HCT116 (cell line): ENCODE data around the gene CCNB2. TPM values are rescaled to one million over a fixed set of nuclear protein-coding genes. Genes with fewer than 3 reads are reported as not detected.

Experiments
- ATAC-seq: fragments of 200-7000 bp; cut with Tn5 transposase; 2 replicates; pipeline ENCODE4 v1.9.1; 2020; ENCODE audit warnings: mild to moderate bottlenecking, moderate library complexity
- BruUV-seq: library from RNA; stranded (reverse); fragments of 400-500 nt; replicated peaks from 2 replicates; lab custom pipeline; 2021; lab: Mats Ljungman, UMichigan
- CTCF ChIA-PET: fragments of 300-600 bp; sonication (Branson Sonifier 250); formaldehyde crosslinking; loops from one replicate; lab custom pipeline; 2021; ENCODE audit warnings: antibody characterized with exemption; lab: Charles Lee
- POLR2A ChIA-PET: fragments of 300-600, 350-600 bp; sonication (Branson Sonifier 250); formaldehyde crosslinking; loops from one replicate; lab custom pipeline; 2021; ENCODE audit warnings: antibody characterized with exemption; lab: Charles Lee
- RAD21 ChIA-PET, 2 experiments: fragments of 300-600 bp; sonication (Branson Sonifier 250); formaldehyde crosslinking; loops; one replicate each; lab custom pipeline; 2023; ENCODE audit warnings: low total read pairs in 2 of 2; ENCODE audit not compliant: uncharacterized antibody in 2 of 2, unreplicated experiment in 2 of 2, low non-redundant PET in 1 of 2; lab: Charles Lee
- DNase-seq: peaks from one replicate; pipeline ENCODE4 v3.0.0-alpha.2; 2010; ENCODE audit warnings: low read depth, low spot score
- H2AFZ ChIP-seq: fragments of 200-600 bp; shearing (Covaris generic), sonication (generic); 2 replicates; pipeline ENCODE4 v1.6.1; 2017; ENCODE audit warnings: low read depth, mixed run types, mixed read lengths, antibody characterized with exemption, low read length; ENCODE audit not compliant: poor library complexity, severe bottlenecking
- H3K27ac ChIP-seq: 2 replicates; pipeline ENCODE4 v1.5.1; 2012; ENCODE audit warnings: low read depth, low read length
- H3K27me3 ChIP-seq: fragments of 200-600 bp; sonication (generic); 2 replicates; pipeline ENCODE4 v1.6.1; 2016; ENCODE audit warnings: mixed run types, low read length, mixed read lengths; ENCODE audit not compliant: insufficient read depth
- H3K36me3 ChIP-seq, 2 experiments: fragments of 200-500 bp in 1 of 2; fragments of 200-600 bp in 1 of 2; sonication (Bioruptor generic) in 1 of 2; sonication (generic) in 1 of 2; 2 replicates each; pipeline versions ENCODE4 v1.5.1 to v1.6.1; 2014 to 2016; ENCODE audit warnings: low read length in 2 of 2, inconsistent platforms in 1 of 2, mixed read lengths in 1 of 2, mixed run types in 1 of 2; ENCODE audit not compliant: insufficient read depth in 2 of 2, control insufficient read depth in 1 of 2
- H3K4me1 ChIP-seq, 2 experiments: fragments of 200-600 bp in 1 of 2; sonication (generic) in 1 of 2; 2 replicates each; pipeline versions ENCODE4 v1.5.1 to v1.6.1; 2012 to 2017; ENCODE audit warnings: low read length in 2 of 2, inconsistent platforms in 1 of 2, mild to moderate bottlenecking in 1 of 2, mixed read lengths in 1 of 2, mixed run types in 1 of 2, moderate library complexity in 1 of 2; ENCODE audit not compliant: insufficient read depth in 2 of 2, control insufficient read depth in 1 of 2
- H3K4me2 ChIP-seq: fragments of 200-600 bp; sonication (generic); 2 replicates; pipeline ENCODE4 v1.6.1; 2017; ENCODE audit warnings: mixed run types, low read length, mixed read lengths
- H3K4me3 ChIP-seq, 2 experiments: fragments of 200-600 bp in 1 of 2; sonication (generic) in 1 of 2; replicated peaks in 1 of 2; 2 replicates each; pipeline ENCODE4 v1.5.1; 2011 to 2016; ENCODE audit warnings: low read length in 2 of 2, control low read depth in 1 of 2, low read depth in 1 of 2, mild to moderate bottlenecking in 1 of 2, mixed read lengths in 1 of 2, mixed run types in 1 of 2
- H3K79me2 ChIP-seq: fragments of 200-600 bp; sonication (generic); 2 replicates; pipeline ENCODE4 v1.6.1; 2017; ENCODE audit warnings: mild to moderate bottlenecking, mixed run types, low read length, moderate library complexity, mixed read lengths; ENCODE audit not compliant: insufficient read depth
- H3K9ac ChIP-seq: fragments of 200-600 bp; sonication (generic); 2 replicates; pipeline ENCODE4 v1.6.1; 2016; ENCODE audit warnings: low read length, mixed read lengths
- H3K9me2 ChIP-seq: fragments of 200-600 bp; sonication (generic), shearing (Covaris generic); 2 replicates; pipeline ENCODE4 v1.6.1; 2017; ENCODE audit warnings: mixed run types, mild to moderate bottlenecking, moderate library complexity; ENCODE audit not compliant: insufficient read depth
- H3K9me3 ChIP-seq, 2 experiments: fragments of 200-500 bp in 1 of 2; fragments of 200-600 bp in 1 of 2; sonication (Bioruptor generic) in 1 of 2; sonication (generic) in 1 of 2; 2 replicates each; pipeline ENCODE4 v1.6.1; 2014 to 2017; ENCODE audit warnings: low read length in 2 of 2, mixed read lengths in 2 of 2, inconsistent platforms in 1 of 2, low read depth in 1 of 2, mild to moderate bottlenecking in 1 of 2, mixed run types in 1 of 2, moderate library complexity in 1 of 2; ENCODE audit not compliant: control insufficient read depth in 1 of 2, insufficient read depth in 1 of 2
- H4K20me1 ChIP-seq: fragments of 200-600 bp; sonication (generic), shearing (Covaris generic); 2 replicates; pipeline ENCODE4 v1.6.1; 2017; ENCODE audit warnings: mixed run types, mild to moderate bottlenecking, moderate library complexity; ENCODE audit not compliant: insufficient read depth
- EGR1 ChIP-seq: IDR thresholded peaks from 2 replicates; pipeline ENCODE4 v1.6.1; 2012; ENCODE audit warnings: low read depth
- RAD21 ChIP-seq: IDR thresholded peaks from 2 replicates; pipeline ENCODE4 v1.6.1; 2012; ENCODE audit warnings: low read depth, mild to moderate bottlenecking
- REST ChIP-seq: IDR thresholded peaks from 2 replicates; pipeline ENCODE4 v1.6.1; 2012; ENCODE audit warnings: low read depth
- TCF7L2 ChIP-seq: IDR thresholded peaks from 2 replicates; pipeline ENCODE4 v1.7.0; 2011; ENCODE audit warnings: borderline replicate concordance, inconsistent platforms; ENCODE audit not compliant: insufficient read depth, insufficient read length; ENCODE audit errors: extremely low read depth
- YY1 ChIP-seq: IDR thresholded peaks from 2 replicates; pipeline ENCODE4 v1.6.1; 2011; ENCODE audit warnings: low read length, low read depth, moderate library complexity, mild to moderate bottlenecking; ENCODE audit not compliant: insufficient replicate concordance; ENCODE audit errors: extremely low read depth
- intact Hi-C: fragments of 100-400 bp; cut with micrococcal nuclease; formaldehyde crosslinking; loops from 2 replicates; pipeline ENCODE4 v1.10.0; 2022
- total RNA-seq: library from RNA; stranded (reverse); gene quantifications from one replicate; pipeline ENCODE4 v1.2.1, GENCODE V29; 2021; ENCODE audit not compliant: unreplicated experiment

The CCNB2 gene
- total RNA-seq, 1 experiment from 2014 or later = 88.7 TPM

GRCh38 chr15:59168536-59168935 is 63.6 kb downstream of the CCNB2 start:
- Histone ChIP-seq H3K27me3 (no peaks in the 10 kb centered on the region), H3K9me3 (no peaks in the 10 kb centered on the region), H4K20me1 (no peaks in the 10 kb centered on the region), H3K79me2 (no peaks in the 10 kb centered on the region), H3K27ac (no peak overlapping the region), H2AFZ (no peak overlapping the region), H3K36me3 (peaks cover 7 to 11% of the 10 kb centered on the region in 2 experiments; a peak in 2 of 4 replicates), H3K9ac (no peak overlapping the region), H3K4me2 (no peak overlapping the region), H3K4me1 (peaks cover 20 to 32% of the 10 kb centered on the region in 2 experiments), H3K4me3 (no peak overlapping the region), H3K9me2 (no peaks in the 10 kb centered on the region)
- ChIA-PET POLR2A (no interaction called here), RAD21 (interaction anchor here in 1 of 2 experiments (0.6 kb wide), 1 partner anchor 207 kb away, joined by 5 read pairs; no protein-coding TSS in a partner anchor), CTCF (interaction anchor here (2.2 kb wide), 1 partner anchor 360 kb away, joined by 7 read pairs; no protein-coding TSS in a partner anchor)
- intact Hi-C loops = no loop called here
- TF ChIP-seq YY1 = no peak
- TF ChIP-seq TCF7L2 = no peak
- no peak for TF ChIP-seq REST
- TF ChIP-seq RAD21 = no peak
- no peak for TF ChIP-seq EGR1
- no peak for DNase-seq
- BruUV-seq = no TSS peak
- no peak for ATAC-seq
